Hypothalamus (tissue), 51 donors: ENCODE measurements around the gene COL9A3.
A peak's percentile ranks its signal among the peaks of the same experiment; 100 is the strongest.

ENCODE experiments used
- DNase-seq, 51 donors: peaks; one replicate each; lab custom pipeline; 2025; lab: John Stamatoyannopoulos, UW

COL9A3 gene

DNA sequence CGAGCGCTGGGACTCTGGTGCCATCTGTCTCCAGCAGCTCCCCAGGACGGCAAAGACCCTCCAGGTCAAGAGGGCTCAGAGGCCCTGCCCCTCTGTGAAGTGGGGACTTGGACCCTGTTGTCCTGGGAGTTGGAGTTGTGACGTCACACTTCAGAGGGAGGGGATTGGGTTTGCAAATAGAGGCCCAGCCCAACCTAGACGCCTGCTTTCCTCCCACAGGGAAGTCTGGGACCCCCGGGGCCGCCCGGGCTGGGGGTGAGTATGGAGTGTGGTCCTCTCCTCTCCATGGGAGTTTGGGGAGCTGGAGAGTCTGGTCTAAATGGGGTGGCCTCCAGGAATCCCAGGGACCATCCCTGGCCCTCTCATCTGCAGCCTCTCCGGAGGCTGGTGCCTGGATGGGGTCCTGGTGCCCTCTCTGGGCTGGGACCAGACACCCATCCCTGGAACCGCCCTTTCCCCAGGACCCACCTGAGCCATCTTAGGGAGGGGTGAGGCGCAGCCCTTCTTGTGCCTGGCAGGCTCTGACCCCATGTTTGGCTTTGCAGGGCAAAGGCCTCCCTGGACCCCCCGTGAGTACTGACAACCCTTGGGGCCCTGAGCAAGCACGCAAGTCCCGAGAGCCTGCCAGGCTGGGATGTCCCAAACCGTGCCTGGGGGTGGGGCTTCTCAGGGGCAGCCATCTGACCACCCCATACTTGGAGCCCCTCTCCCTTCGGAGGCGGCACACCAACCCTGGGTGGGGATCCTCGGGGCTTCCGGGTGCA, 4.3 kb downstream of the COL9A3 start:
- no peak for DNase-seq

DNA sequence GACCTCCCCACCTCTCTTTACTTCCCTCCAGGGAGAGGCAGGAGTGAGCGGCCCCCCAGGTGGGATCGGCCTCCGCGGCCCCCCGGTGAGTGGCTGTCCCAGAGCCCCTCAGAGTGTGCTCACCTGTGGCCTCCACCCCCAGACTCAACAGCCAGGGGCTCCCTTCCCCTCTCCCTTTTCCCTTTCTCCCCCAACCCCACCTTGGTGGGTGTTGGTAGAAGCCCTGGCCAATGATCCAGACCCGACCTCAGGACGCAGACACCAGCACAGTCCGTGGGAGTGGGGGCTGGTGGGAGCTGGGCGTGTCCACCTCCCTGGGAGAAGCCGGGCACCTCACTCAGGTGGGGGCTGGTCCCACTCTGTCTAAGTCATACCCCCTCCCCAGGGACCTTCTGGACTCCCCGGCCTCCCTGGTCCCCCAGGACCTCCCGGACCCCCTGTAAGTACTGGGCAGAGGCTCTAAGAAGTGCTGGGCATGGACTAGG, 4.9 kb downstream of the COL9A3 start:
- no peak for DNase-seq

DNA sequence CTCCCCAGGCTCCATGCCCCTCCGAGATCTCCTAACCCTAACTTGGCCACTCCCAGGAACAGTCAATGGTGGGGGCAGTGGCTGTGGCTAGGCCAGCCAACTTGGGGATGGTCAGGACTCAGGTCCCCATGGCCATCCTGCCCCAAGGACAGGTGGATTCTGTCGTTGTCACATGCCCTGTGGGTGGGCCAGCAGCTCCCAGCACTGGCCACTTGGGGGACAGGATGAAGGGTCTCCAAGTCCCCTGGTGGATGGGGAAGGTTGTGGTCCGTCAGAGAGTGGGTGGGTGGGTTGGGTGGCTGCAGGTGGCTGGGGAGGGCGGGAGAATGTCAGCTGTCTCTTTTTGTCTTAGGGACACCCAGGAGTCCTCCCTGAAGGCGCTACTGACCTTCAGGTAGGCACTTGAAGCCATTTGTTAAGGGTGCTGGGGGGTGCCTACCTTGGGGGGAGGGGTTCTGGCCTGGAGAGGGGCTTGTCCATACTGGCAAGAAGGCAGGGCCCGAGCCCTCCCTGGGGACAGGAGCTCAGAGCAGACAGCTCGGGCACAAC, 5.5 kb downstream of the COL9A3 start:
- DNase-seq, result no peak

DNA sequence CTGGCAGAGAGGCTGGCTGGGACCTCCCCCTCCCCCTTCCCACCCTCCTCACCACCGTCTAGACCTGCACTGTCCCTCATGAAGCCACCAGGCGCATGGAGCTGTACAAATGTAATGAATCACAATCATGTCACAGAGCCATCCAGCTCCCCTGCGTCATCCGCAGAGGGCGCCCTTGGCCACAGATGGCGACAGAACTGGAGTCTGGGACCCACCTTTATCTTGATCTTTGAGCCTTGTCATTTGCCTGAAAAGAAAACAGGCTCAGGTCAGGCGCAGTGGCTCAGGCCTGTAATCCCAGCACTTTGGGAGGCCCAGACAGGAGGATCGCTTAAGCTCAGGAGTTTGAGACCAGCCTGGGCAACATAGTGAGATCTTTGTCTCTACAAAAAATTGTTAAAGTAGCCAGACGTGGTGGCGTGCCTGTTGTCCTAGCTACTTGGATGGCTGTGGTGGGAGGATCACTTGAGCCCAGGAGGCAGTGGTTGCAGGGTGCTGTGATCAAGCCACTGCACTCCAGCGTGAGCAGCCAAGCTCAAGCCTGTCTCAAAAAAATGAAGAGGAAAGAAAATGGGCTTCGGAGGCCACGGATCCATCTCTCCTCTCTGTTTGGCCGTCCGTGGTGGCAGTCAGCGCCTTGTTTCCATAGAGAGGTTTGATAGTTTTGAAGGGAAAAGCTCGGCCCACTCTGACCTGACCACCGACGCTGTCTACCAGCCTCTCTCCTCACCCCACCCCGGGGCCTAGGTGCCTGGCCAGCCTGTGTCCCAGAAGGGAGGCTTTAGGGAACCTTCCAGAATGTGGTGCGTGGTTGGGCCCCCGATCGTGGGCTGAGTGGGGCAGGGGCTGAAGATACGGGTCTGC, 6.2 kb downstream of the COL9A3 start:
- DNase-seq, result peak in 2 of 51 donors; percentile 15 to 46

DNA sequence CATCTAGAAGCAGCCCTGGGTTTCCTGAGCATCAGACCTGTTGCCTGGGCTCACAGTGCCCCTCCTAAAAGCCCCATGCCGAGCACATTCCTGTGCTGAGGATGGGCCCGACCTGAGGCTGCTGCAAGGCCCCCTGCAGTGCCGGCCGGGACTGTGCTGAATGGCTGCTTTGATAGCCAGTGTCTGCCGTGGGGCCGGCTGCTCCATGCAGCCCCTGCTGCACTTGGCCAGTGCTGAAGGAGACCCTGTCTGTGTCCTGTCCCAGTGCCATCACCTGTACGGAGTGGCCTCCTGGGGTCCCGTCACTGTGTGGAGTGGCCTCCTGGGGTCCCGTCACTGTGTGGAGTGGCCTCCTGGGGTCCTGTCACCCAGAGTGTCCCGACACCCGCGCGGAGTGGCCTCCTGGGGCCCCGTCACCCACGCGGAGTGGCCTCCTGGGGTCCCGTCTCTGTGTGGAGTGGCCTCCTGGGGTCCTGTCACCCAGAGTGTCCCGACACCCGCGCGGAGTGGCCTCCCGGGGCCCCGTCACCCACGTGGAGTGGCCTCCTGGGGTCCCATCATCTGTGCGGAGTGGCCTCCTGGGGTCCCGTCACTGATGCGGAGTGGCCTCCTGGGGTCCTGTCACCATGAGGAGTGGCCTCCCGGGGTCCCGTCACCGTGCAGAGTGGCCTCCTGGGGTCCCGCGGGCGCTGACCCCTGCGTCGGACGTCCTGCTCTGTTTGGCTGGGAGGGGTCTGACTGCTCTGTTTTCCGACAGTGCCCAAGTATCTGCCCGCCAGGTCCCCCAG, 7.0 kb downstream of the COL9A3 start:
- no peak for DNase-seq

DNA sequence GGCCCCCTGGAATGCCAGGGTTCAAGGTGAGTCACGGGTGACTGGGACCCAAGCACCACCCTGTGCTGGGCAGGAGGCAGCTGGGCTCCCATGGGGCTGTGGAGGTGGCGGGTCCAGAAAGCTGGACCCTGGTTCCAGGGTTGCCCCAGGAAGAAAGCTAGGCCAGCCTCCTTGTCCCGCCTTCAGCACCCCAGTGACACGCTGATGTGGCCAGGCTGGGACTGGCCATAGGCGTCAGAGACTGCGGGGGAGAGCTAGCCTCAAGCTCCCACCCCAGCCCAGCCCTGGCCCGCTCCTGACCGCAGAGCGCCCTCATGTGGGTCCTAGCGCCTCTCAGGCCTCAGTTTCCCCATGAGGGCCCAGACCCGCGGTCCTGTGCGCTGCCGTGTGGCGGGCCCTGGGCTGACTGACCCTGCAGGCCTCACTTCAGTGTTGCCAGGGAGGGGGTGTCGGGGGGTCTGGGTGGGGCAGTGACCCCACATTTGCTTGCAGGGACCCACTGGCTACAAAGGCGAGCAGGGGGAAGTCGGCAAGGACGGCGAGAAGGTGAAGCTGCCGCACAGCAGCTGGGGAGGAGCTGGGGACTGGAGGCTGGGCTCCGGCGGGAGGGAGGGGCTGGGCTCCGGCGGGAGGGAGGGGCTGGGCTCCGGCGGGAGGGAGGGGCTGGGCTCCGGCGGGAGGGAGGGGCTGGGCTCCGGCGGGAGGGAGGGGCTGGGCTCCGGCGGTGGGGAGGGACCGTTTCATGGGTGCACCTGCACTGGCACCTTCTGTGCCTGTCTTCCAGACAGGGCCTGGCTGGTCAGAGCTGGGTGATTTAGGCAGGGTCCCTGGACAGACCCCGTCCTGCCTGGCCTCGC, 7.9 kb downstream of the COL9A3 start:
- peak in 1 of 51 donors; percentile 51 for DNase-seq

DNA sequence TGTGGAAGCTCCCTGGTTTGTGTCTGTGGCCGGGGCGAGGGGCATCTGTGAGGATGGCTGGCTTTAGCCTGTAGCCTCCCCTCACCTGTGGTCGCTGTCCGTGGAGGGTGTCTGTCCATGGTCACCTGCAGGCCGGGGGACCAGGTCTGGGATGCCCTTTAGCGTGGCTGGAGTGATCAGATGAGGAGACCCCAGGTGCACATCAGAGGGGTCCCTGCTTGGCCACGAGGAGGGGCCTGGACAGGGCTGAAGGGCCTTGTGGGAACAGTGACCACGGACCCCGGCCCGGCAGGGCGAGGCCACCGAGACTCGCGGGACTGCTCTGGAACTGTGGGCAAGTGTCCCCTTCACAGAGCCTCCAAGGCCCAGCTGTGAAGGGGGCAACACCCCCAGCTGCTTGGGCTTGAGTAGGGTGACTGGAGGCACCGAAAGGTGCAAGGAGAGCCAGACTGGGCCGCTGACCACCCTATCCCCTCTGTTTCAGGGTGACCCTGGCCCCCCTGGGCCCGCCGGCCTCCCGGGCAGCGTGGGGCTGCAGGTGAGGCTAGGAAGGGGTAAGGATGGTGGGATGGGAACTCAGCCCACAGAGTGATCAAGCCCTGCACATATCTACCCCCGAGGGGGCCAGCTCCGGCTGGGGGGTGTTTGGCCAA, 8.6 kb downstream of the COL9A3 start:
- DNase-seq, result no peak

DNA sequence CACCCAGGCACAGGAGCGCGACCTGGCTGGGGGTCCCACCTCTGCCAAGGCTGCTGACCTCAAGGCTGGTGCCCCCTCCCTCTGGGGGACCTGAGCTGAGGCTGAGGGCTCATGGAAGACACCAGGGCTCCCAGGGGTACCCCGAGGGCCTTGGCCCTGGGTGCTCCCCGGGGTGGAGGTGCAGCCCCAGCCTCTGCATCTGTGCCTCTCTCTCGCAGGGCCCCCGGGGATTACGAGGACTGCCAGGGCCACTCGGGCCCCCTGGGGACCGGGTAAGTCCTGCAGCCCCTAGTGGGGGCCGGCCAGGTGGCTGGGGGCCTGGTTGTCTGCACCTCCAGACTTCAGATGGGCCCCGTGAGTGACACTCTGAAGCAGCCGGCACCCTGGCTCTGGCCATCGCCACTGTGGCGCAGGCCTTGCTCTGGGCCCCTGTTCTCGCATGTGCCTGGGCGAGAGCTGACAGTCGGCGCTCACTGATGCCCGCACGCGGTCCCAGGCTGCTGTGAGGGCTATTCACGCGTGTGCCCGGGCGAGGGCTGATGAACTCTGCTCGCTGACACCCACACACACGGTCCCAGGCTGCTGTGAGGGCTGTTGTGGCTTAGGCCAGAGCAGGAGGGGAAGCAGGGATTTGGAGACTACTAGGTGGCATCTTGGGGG, 9.3 kb downstream of the COL9A3 start:
- DNase-seq, result no peak

DNA sequence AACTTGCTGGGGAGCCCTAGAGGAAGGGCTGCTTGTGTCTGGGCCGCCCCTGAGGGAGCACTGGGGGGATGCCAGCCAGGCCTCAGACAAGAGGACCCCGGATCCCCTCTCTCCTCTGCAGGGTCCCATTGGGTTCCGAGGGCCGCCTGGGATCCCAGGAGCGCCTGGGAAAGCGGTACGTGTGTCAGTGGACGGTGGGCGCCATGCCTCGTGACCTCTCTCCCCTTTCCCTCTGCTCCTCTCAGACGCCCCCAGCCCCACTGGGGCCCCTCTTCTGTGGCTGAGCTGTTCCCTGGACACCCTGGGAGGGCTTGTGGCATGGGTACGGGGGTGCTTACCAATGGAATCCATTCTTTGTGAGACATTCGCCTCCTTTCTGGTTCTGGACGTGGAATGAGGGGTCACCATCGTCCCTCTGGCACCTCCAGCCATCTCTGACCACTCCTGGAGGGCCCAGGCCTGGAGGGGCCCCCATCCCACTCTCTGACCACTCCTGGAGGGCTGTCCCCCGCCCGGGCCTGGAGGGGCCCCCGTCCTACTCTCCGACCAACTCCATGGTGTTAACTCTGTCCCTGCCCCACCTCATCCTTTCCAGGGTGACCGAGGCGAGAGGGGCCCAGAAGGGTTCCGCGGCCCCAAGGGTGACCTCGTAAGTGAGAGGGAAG, 9.9 kb downstream of the COL9A3 start:
- DNase-seq, result no peak

DNA sequence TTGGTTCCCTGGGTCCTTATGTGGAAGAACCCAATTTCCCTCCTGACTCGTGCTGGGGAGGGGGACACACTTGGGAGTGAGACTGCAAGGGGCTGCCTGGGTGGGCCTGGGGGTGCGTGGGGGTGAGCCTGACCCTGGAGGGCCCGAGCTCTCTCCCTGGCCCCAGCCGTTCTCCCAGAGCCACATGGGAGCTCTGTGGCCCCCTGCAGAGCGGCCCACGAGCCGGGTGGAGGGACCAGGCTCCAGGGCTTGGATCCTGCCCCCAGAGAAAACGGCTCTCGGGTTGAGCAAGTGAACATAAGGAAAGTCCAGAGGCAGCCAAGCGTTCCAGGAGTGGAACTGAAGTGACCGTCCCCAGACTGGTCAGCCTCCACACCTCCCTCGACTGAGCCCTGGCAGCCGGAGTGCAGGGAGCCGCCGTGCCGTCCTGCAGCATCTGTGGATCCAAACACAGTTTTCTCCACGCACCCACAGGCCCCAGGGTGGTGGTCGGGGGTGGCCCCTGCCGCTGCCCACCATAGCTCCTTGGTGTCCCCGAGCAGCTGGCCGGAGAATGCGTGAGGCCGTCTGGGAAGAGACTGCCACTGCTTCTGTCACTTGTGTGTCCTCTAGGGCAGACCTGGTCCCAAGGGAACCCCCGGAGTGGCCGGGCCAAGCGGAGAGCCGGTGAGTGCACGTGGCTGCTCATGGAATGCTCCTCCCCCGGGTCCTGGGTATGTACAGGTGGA, 10.6 kb downstream of the COL9A3 start:
- DNase-seq, result no peak

DNA sequence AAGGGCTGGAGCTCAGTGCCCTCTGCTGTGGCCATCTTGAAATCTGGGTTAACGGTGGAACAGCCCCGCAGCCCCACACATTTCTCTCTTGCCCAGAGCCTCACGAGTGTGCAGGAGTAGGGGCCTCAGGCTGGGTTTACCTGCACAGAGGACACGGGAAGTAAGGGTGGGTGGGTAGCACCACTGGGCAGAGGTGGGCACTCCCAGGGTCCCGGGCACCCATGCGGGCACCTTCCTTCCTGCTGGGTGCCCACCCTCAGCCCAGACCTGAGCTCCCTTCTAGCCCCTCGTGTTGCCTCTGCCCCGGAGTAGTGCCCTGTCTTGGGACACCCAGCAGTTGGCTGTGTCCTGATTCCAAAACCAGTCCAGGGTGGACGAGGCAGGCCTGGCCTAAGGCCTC, 11.2 kb downstream of the COL9A3 start:
- no peak for DNase-seq

DNA sequence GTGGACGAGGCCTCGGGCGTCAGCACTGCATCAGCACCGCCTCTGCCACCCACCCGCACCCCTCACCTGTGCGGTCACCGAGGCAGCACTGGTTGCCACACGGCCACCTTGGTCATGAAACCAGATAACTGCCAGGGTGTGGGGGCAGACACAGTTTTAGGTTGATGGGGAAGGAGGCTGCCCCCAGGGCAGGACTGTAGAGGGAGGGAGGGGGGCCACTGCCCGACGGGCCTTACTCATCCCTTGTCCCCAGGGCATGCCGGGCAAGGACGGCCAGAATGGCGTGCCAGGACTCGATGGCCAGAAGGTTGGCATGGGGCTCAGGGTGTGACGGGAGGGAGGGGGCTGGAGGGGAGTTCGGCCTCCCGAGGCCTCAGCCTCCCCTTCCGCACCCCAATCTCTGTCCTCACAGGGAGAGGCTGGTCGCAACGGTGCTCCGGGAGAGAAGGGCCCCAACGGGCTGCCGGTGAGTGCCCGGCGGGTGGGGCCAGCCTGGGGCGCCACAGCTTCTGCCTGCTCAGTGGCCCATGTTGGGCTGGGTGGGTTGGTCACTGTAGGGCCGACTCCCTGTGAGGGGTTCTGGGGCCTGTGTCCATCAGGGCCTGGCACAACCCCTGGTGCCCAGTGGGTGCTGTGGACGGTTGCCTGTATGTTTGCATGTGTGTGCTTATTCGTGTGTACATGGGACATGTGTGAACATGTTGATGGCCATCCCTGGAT, 11.8 kb downstream of the COL9A3 start:
- no peak for DNase-seq

DNA sequence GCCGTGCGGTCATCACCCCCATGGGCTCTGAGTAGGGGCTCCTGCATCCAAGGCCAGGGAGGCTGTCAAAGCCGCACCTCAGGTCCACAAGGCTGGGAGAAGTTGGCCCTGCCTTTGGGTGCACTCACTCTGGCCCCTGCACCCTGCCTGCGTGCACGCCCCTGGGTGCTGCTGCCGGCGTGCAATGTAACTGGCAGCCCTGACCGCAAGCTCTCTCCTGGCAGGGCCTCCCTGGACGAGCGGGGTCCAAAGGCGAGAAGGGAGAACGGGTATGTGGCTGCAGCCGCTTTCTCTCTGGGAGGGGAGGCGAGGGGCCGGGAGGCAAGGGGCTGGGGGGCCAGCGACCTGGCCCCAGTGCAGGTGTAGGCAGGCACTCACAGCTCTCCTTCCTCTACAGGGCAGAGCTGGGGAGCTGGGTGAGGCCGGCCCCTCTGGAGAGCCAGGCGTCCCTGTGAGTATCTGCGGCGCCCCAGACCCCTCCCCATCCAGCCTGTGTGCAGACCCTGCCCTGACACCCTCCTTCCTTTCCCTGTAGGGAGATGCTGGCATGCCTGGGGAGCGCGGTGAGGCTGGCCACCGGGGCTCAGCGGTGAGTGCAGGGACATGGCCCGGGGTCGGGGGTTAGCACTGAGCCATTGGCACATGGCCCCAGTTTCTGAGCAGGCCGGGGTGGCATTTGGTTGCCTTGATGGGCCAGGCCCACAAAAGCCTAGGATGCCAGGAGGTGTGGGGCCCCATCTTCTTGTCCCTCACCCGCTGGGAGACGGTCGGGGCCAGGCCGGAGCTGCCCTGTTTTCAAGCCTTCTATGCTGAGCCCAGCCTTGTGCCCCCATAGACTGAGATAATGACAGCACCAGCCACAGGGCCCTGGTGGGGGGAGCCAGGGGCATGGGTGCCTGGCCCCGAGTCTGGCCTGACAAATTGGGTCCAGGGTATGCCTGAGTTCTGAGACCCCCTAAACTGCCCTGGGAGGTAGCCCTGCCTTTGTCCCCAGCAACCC, 12.7 kb downstream of the COL9A3 start:
- DNase-seq, result no peak

DNA sequence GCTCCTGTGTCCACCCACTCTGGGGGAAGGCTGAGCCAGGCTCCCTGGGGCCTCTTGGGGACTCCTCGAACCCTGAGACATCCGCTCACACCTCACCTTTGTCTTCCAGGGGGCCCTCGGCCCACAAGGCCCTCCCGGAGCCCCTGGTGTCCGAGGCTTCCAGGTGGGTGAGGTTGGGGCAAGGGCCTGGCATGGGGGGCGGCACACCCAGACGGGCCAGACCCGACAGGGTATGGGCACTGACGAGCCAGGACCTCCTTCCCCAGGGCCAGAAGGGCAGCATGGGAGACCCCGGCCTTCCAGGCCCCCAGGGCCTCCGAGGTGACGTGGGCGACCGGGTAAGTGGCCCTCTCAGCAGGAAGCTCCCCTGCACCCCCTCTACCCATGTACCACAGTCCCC, 13.4 kb downstream of the COL9A3 start:
- DNase-seq, result no peak

DNA sequence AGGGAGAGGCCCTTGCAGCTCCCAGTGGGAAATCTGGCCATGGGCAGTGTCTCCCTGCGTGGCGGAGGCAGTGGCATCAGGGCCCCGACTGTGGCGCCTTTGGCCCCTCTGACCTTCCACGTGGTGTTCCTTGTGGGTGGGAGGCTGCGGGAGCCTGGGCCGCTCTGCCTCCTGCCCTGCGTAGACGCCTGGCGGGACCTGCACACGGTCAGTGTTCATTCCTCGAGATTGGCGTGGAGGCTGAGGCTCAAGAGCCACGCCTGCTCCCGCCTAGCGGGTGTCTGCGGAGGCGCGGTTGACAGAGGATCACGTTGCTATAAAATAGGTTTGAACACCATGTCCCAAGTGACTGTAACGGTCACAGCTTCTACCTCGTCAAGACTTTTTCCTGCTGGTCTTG, 14.0 kb downstream of the COL9A3 start:
- DNase-seq, result no peak
